Neural cell (in vitro differentiated cells): ENCODE results near the gene FOLR3. TPM values are rescaled to one million over a fixed set of nuclear protein-coding genes. Genes with fewer than 3 reads are reported as not detected.

ENCODE experiments used
- H2AFZ ChIP-seq: fragments of 200-600, 300-800 bp; sonication (generic), shearing (Covaris generic); 2 replicates; pipeline ENCODE4 v1.6.0; 2014; ENCODE audit warnings: low read depth, mild to moderate bottlenecking, antibody characterized with exemption, low read length, moderate library complexity
- H3F3A ChIP-seq: fragments of 200-600 bp; shearing (Covaris generic); 2 replicates; pipeline ENCODE4 v1.6.1; 2016; ENCODE audit warnings: mild to moderate bottlenecking, moderate library complexity, mixed read lengths, antibody characterized with exemption, low read length; ENCODE audit not compliant: insufficient read depth, poor library complexity, severe bottlenecking
- H3K27ac ChIP-seq: fragments of 200-600, 300-800 bp; sonication (generic), shearing (Covaris generic); 2 replicates; pipeline ENCODE4 v1.5.1; 2014; ENCODE audit warnings: mild to moderate bottlenecking, low read length, moderate library complexity
- H3K27me3 ChIP-seq: fragments of 300-800, 200-600 bp; sonication (generic), shearing (Covaris generic); 2 replicates; pipeline ENCODE4 v1.6.0; 2014; ENCODE audit warnings: mild to moderate bottlenecking, low read depth, low read length, moderate library complexity; ENCODE audit not compliant: insufficient read depth
- H3K36me3 ChIP-seq: fragments of 300-800, 200-600 bp; sonication (generic), shearing (Covaris generic); 2 replicates; pipeline ENCODE4 v1.5.1; 2014; ENCODE audit warnings: mild to moderate bottlenecking, antibody characterized with exemption, low read length, moderate library complexity; ENCODE audit not compliant: insufficient read depth
- H3K4me2 ChIP-seq: fragments of 300-800, 200-600 bp; sonication (generic), shearing (Covaris generic); 2 replicates; pipeline ENCODE4 v1.6.0; 2014; ENCODE audit warnings: mild to moderate bottlenecking, low read length
- H3K4me3 ChIP-seq: fragments of 300-800, 200-600 bp; sonication (generic), shearing (Covaris generic); 2 replicates; pipeline ENCODE4 v1.5.1; 2014; ENCODE audit warnings: mild to moderate bottlenecking, low read length, moderate library complexity
- H3K79me2 ChIP-seq: fragments of 200-600 bp; shearing (Covaris generic); replicated peaks from 2 replicates; pipeline ENCODE4 v1.6.0; 2014; ENCODE audit warnings: mild to moderate bottlenecking, low read length, moderate library complexity; ENCODE audit not compliant: insufficient read depth
- H3K9ac ChIP-seq: fragments of 300-800, 200-600 bp; sonication (generic), shearing (Covaris generic); 2 replicates; pipeline ENCODE4 v1.6.1; 2016; ENCODE audit warnings: mild to moderate bottlenecking, low read length, mixed read lengths
- H3K9me2 ChIP-seq: fragments of 200-600 bp; shearing (Covaris generic); 2 replicates; pipeline ENCODE4 v1.6.1; 2016; ENCODE audit warnings: mild to moderate bottlenecking, low read length, mixed read lengths; ENCODE audit not compliant: insufficient read depth
- H3K9me3 ChIP-seq: fragments of 200-600, 300-800 bp; sonication (generic), shearing (Covaris generic); 2 replicates; pipeline ENCODE4 v1.6.1; 2016; ENCODE audit warnings: mild to moderate bottlenecking, mixed run types, low read length, moderate library complexity, mixed read lengths
- H4K20me1 ChIP-seq: fragments of 200-600 bp; shearing (Covaris generic); 2 replicates; pipeline ENCODE4 v1.6.1; 2016; ENCODE audit warnings: mild to moderate bottlenecking, mixed run types; ENCODE audit not compliant: insufficient read depth
- CTCF ChIP-seq: fragments of 450-650 bp; IDR thresholded peaks from 2 replicates; pipeline ENCODE4 v1.5.1; 2014; ENCODE audit warnings: antibody characterized with exemption, mild to moderate bottlenecking, moderate library complexity; ENCODE audit not compliant: poor library complexity, severe bottlenecking
- EP300 ChIP-seq: fragments of 450-650 bp; conservative IDR thresholded peaks from 2 replicates; pipeline ENCODE4 v1.6.1; 2014; ENCODE audit warnings: antibody characterized with exemption, mild to moderate bottlenecking, moderate library complexity; ENCODE audit not compliant: poor library complexity, severe bottlenecking
- EZH2 ChIP-seq: fragments of 200-600, 300-800 bp; shearing (Covaris generic), sonication (generic); IDR thresholded peaks from 2 replicates; pipeline ENCODE4 v1.6.1; 2014; ENCODE audit warnings: antibody characterized with exemption, low read length, borderline replicate concordance, mild to moderate bottlenecking; ENCODE audit not compliant: insufficient read depth, poor library complexity, severe bottlenecking
- MXI1 ChIP-seq: fragments of 450-650 bp; conservative IDR thresholded peaks from 2 replicates; pipeline ENCODE4 v1.6.1; 2014; ENCODE audit warnings: antibody characterized with exemption, mild to moderate bottlenecking; ENCODE audit not compliant: poor library complexity, severe bottlenecking
- POLR2AphosphoS5 ChIP-seq: IDR thresholded peaks from 2 replicates; pipeline ENCODE4 v1.6.1; 2012
- RAD21 ChIP-seq: fragments of 450-650 bp; conservative IDR thresholded peaks from 2 replicates; pipeline ENCODE4 v1.6.1; 2014; ENCODE audit warnings: antibody characterized with exemption, mild to moderate bottlenecking, moderate library complexity
- REST ChIP-seq: IDR thresholded peaks from 2 replicates; pipeline ENCODE4 v1.6.1; 2012; ENCODE audit warnings: borderline replicate concordance
- SMC3 ChIP-seq: fragments of 450-650 bp; conservative IDR thresholded peaks from 2 replicates; pipeline ENCODE4 v1.6.1; 2014; ENCODE audit warnings: antibody characterized with exemption, mild to moderate bottlenecking, moderate library complexity; ENCODE audit not compliant: poor library complexity
- TAF1 ChIP-seq: IDR thresholded peaks from 2 replicates; pipeline ENCODE4 v1.6.1; 2012; ENCODE audit warnings: low read depth
- polyA plus RNA-seq: library from polyadenylated mRNA; depleted of rRNA; stranded (reverse); fragments of >200 nt; gene quantifications from 2 replicates; pipeline ENCODE4 v1.2.3, GENCODE V29; 2014

Gene FOLR3
- polyA plus RNA-seq, 1 donor from 2014 or later = not detected

- Histone ChIP-seq H3K36me3 (no peaks in the 10 kb centered on the region), H3K79me2 (no peaks in the 10 kb centered on the region), H3F3A (no peaks in the 10 kb centered on the region), H3K4me2 (no peak overlapping the region), H3K9ac (no peak overlapping the region), H3K27ac (no peak overlapping the region), H4K20me1 (no peaks in the 10 kb centered on the region), H3K9me2 (no peaks in the 10 kb centered on the region), H3K27me3 (no peaks in the 10 kb centered on the region), H3K4me3 (no peak overlapping the region), H3K9me3 (no peaks in the 10 kb centered on the region), H2AFZ (no peak overlapping the region)
- no peak for TF ChIP-seq RAD21
- no peak for TF ChIP-seq EZH2
- no peak for TF ChIP-seq EP300
- no peak for TF ChIP-seq TAF1
- TF ChIP-seq CTCF = no peak
- no peak for TF ChIP-seq REST
- TF ChIP-seq SMC3 = no peak
- TF ChIP-seq MXI1 = no peak
- no peak for TF ChIP-seq POLR2AphosphoS5
These were observed 21.0 kb upstream of the FOLR3 start for GRCh38 chr11:72114570-72114969.

GRCh38 chr11:72116019-72116755 lies 19.3 kb upstream of the FOLR3 start:
- Histone ChIP-seq H3K4me3 (no peak overlapping the region), H3K27ac (no peak overlapping the region), H4K20me1 (no peaks in the 10 kb centered on the region), H3K79me2 (no peaks in the 10 kb centered on the region), H3K36me3 (no peaks in the 10 kb centered on the region), H3K9ac (no peak overlapping the region), H2AFZ (no peak overlapping the region), H3F3A (no peaks in the 10 kb centered on the region), H3K27me3 (no peaks in the 10 kb centered on the region), H3K4me2 (no peak overlapping the region), H3K9me3 (no peaks in the 10 kb centered on the region), H3K9me2 (no peaks in the 10 kb centered on the region)
- no peak for TF ChIP-seq MXI1
- TF ChIP-seq RAD21 = no peak
- no peak for TF ChIP-seq EZH2
- no peak for TF ChIP-seq REST
